GM19099 (cell line): Measurements from ENCODE around the gene DNAJB7.

Experiments
- POLR2A ChIP-seq: IDR thresholded peaks from 3 replicates; pipeline ENCODE4 v1.6.1; 2011; ENCODE audit warnings: low read depth; ENCODE audit not compliant: insufficient read length; ENCODE audit errors: extremely low read depth

DNAJB7 gene

DNA sequence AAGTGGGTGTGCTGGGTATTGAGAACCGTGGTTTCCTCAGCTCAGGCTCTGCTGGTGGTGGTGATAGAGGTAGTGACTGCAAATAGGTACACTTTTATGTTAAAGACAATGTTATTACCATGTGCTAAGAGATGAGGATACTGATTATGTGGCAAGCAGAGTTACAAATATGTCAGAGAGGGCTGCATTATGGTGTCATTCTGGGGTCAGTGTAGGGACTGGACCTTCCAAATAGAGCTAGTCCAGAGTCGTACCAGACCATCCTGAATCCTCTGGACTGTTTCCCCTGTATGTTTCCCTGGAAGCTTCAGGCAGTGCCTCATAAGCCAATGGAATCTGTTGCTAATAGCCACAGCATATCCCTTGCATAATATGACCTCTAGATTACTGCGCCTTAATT, at the start of gene DNAJB7:
TSS of gene DNAJB7 (minus strand) at position 101 of the 400 bp plus-strand sequence. CDS start 119 bp downstream, outside the sequence.
- TF ChIP-seq POLR2A: no peak

DNA sequence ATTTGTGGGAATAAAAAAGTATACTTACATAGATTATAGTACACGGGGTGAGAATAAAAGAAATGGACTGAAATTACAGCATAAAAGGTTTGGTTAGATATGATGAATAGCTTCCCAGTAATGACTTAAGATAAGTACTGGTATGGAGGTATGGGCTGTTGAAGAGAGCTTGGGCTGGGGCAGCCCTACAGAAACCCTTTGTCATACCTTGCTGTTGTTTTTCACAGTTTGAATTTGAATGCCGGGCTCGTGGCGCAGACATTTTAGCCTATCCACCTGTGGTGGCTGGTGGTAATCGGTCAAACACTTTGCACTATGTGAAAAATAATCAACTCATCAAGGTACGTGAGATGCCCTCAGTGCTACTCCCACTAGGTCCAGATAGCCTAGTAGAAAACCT, 47.0 kb upstream of the DNAJB7 start:
- TF ChIP-seq POLR2A: no peak

- no peak for TF ChIP-seq POLR2A
Observed at GRCh38 chr22:40904101-40904500, 42.2 kb upstream of the DNAJB7 start.

DNA sequence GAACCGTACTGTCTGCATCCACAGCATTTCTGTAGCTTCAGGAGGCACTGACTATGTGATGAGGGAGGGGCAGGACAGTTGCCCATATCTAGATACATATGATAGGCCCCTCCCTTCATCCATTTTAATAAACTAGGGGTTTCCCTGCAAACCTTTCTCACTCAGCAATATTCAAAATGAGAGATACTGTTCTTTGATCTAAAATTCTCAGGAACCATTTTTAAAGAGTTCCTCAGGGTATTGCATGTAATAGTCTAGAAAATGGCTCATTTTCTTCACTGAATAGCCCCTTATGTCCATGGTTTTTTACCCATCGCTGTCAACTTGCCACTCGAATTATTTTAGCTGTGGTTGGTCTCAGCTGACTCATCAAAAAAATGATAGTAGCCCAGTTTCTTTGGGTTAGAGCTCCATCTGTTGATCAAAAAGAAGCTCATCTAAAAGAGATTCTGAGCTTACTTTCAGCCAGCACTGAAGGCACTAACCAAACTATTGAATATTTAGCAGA, 37.0 kb upstream of the DNAJB7 start:
- TF ChIP-seq POLR2A: no peak

DNA sequence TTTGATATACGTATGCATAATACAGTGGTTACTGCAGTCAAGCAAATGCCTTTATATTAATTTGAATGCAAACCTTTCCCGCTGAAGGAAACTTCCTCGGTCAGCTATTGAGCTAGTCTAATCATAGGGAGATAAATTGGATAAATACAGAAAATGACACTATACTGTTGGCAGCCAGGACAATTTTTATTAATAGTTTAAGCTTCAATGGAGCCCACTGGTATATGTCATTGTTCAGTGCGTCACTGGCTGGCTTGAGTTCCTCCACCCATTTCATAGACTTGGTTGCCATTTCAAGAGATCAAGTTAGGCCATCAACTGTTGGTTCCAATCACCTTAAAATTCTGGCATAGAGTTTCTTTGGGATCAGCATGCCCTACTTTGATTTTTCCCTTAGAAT, 32.5 kb upstream of the DNAJB7 start:
- TF ChIP-seq POLR2A: no peak

DNA sequence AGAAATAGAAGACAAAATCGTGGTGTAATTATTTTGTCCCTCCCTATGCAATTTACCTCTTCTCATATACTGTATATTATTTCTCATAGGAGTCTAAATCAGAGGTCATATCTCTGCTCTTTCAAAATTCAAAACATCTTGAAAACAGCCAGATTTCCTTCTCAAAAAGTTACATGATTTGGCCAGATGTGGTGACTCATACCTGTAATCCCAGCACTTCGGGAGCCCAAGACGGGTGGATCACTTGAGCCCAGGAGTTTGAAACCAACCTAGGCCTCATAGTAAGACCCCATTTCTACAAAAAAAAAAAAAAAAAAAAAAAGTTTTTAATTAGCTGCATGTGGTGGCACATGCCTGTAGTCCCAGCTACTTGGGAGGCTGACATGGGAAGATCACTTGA, 29.0 kb upstream of the DNAJB7 start:
- no peak for TF ChIP-seq POLR2A

GRCh38 chr22:40889116-40889515, 27.2 kb upstream of the DNAJB7 start:
- TF ChIP-seq POLR2A: no peak

DNA sequence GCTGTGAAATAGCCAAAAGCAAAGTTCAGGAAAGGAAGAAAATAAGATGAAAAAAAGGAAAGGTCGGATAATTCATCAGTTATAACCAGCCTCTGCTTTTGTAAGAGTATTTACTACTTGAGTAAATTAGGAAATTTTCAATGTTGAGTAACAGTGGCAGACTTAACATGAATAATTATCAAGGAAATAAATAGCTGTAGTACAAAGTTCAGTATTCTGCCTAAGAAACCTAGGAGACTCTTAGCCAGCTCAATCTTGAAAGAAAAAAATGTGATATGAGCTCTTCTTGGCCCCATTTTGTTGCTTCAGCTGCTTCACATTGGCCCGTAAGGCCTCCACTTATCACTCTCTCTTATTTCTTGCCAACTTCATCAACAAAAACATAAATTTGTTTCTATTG, 17.0 kb upstream of the DNAJB7 start:
- TF ChIP-seq POLR2A: no peak

GRCh38 chr22:40877488-40877887, 15.6 kb upstream of the DNAJB7 start:
- no peak for TF ChIP-seq POLR2A

GRCh38 chr22:40876907-40877306, 15.0 kb upstream of the DNAJB7 start:
- TF ChIP-seq POLR2A: no peak

DNA sequence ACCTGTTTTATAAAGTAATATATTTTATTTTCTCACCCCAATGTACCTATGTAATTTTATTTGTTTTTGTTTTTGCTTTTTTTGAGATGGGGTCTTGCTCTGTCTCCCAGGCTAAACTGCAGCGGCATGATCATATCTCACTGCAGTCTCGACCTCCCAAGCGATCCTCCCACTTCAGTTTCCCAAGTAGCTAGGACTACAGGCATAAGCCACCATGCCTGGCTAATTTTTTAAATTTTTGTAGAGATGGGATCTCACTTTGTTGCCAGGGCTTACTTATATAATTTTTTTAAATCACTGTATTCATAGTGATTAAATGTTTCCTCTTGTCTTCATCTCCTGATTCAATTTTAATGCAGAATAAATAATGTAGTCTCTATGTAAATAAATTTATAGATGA, 13.2 kb upstream of the DNAJB7 start:
- TF ChIP-seq POLR2A: no peak

DNA sequence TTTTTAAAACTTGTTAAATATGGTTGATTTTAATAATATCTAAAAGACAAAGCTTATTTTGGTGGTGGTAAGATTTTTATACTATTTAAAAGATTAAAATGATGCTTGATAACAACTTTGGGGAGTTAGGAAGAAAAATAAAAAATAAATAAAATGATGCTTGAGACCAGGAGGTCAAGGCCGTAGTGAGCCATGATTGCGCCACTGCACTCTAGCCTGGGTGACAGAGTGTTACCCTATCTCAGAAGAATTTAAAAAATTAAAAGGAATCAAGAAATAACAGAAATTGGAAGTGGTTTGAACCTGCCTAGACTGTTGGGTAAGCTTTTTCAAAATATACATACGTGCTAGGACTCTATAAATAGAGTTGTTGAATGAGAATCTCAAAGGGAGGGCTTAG, 12.1 kb upstream of the DNAJB7 start:
- no peak for TF ChIP-seq POLR2A

- TF ChIP-seq POLR2A: no peak
Observed at GRCh38 chr22:40867109-40867508, 5.2 kb upstream of the DNAJB7 start.

GRCh38 chr22:40862537-40862936, 624 bp upstream of the DNAJB7 start:
- TF ChIP-seq POLR2A: no peak

GRCh38 chr22:40857309-40857855, 4.5 kb downstream of the DNAJB7 start:
- no peak for TF ChIP-seq POLR2A

DNA sequence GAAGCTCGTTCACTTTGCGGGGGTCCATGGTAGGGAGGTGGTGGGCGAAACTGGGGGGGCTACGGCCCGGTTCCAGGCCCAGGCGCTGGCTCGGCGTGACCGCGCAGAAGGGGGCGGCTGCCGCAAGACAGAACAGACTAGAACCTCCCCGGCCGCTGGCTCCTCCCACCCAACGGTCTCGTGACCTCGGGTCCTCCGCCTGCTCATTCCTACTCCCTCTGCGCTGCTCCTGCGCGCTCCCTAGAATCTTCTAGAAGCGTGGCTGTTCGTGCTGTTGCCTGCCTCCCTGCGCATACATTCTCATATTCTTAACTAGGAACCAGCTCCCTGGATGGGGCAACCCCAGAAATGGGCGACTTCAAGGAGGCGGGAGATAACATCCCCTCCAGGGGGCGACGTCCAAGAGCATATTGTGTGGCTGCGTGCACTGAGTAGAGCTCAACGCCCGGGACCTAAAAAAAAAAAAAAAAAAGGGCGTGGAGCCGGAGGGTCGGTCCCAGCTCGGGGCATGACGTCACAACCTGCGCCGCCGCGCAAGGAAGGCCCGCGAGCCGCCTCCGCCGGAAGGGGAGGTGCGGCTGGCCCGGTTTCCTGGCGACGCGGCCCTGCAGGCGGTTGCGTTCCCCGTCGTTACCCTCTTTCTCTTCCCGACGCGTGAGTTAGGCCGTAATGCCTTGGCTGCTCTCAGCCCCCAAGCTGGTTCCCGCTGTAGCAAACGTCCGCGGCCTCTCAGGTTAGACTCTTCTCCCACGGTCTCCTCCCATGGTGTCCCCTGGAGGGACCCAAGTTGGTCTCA, 5.2 kb downstream of the DNAJB7 start, which contains the start of the genes ST13 and XPNPEP3:
TSS of gene ST13 (minus strand) at position 127 of the 796 bp plus-strand sequence. CDS start at position 28, 99 bp downstream.
TSS of gene XPNPEP3 (plus strand) at position 636 of the 796 bp plus-strand sequence. CDS start at position 670, 34 bp downstream.
- peak; percentile 74 for TF ChIP-seq POLR2A
